ENCODE measurements around the gene SHISA6. TPM values are rescaled to one million over a fixed set of nuclear protein-coding genes. Genes with fewer than 3 reads are reported as not detected.

SHISA6 gene
- total and polyA plus RNA-seq, 4 donors = not detected

- 71% methylated on average over 5 of the region's 5 CpGs for WGBS
These were observed 112.6 kb downstream of the SHISA6 start for GRCh38 chr17:11353601-11354000.

DNA sequence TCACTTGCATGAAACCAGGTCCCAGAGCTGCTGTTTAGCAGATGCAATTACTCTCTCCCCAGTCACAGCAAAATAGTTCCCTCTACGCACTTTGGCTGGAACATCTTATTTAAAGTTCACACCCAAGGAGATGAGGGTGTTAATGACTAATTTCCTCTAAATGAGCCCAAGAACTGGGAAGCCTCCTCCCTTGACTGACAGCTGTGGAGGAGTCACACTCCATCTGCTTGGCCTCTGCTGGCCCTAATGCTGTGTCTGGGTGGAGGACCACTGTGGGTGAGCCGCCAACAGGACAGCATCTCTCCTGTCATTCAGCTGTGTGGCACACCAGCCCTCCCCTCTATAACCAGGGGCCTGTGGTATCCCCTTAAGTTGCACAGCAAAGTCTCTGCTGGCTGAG is 115.4 kb downstream of the SHISA6 start:
- H3K9me3 ChIP-seq (ENCODE audit: control insufficient read depth in 4 of 4, low read length in 3 of 4) = peaks cover 0 to 3% (median 0%) of the 10 kb centered on the region in 4 donors
- H3K4me1 ChIP-seq (ENCODE audit: control insufficient read depth in 4 of 4, insufficient read depth in 4 of 4, low read length in 3 of 4) = no peaks in the 10 kb centered on the region
- no peak overlapping the region for H3K27ac ChIP-seq (ENCODE audit: low read depth in 1 of 2, low read length in 2 of 2)
- no peak overlapping the region for H3K4me3 ChIP-seq (ENCODE audit: low read depth in 1 of 3, low read length in 3 of 3)
- no peaks in the 10 kb centered on the region for H3K36me3 ChIP-seq (ENCODE audit: control insufficient read depth in 4 of 4, insufficient read depth in 3 of 4, low read depth in 1 of 4, low read length in 3 of 4)
- DNase-seq (ENCODE audit: low spot score) = no peak
- TF ChIP-seq HNF4A (conservative IDR thresholded peaks at IDR 0.05) (no peak), FOXA2 (IDR thresholded peaks at IDR 0.05) (no peak), JUND (IDR thresholded peaks at IDR 0.05) (no peak), FOXA1 (IDR thresholded peaks at IDR 0.05) (no peak), TAF1 (conservative IDR thresholded peaks at IDR 0.05) (no peak), REST (IDR thresholded peaks at IDR 0.05) (no peak), RAD21 (IDR thresholded peaks at IDR 0.05) (no peak), GABPA (IDR thresholded peaks at IDR 0.05 in 1 of 2, conservative IDR thresholded peaks at IDR 0.05 in 1 of 2) (no peak), HNF4G (IDR thresholded peaks at IDR 0.05) (no peak), CTCF (IDR thresholded peaks at IDR 0.05; ENCODE audit: low read depth, low read length, missing input control) (no peak)
- TF ChIP-seq, protein P1, sequence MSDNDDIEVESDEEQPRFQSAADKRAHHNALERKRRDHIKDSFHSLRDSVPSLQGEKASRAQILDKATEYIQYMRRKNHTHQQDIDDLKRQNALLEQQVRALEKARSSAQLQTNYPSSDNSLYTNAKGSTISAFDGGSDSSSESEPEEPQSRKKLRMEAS (IDR thresholded peaks at IDR 0.05) = no peak
- TF ChIP-seq, protein P2, sequence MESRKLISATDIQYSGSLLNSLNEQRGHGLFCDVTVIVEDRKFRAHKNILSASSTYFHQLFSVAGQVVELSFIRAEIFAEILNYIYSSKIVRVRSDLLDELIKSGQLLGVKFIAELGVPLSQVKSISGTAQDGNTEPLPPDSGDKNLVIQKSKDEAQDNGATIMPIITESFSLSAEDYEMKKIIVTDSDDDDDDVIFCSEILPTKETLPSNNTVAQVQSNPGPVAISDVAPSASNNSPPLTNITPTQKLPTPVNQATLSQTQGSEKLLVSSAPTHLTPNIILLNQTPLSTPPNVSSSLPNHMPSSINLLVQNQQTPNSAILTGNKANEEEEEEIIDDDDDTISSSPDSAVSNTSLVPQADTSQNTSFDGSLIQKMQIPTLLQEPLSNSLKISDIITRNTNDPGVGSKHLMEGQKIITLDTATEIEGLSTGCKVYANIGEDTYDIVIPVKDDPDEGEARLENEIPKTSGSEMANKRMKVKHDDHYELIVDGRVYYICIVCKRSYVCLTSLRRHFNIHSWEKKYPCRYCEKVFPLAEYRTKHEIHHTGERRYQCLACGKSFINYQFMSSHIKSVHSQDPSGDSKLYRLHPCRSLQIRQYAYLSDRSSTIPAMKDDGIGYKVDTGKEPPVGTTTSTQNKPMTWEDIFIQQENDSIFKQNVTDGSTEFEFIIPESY (IDR thresholded peaks at IDR 0.05) = no peak
- peaks cover 0 to 2% (median 0%) of the 10 kb centered on the region in 4 donors for H3K27me3 ChIP-seq (ENCODE audit: control insufficient read depth in 4 of 4, insufficient read depth in 4 of 4, low read length in 3 of 4)
- H3K9ac ChIP-seq (ENCODE audit: low read depth in 1 of 2, low read length in 2 of 2) = no peak overlapping the region
- WGBS = 88% methylated on average over 2 of the region's 2 CpGs

More at GRCh38 chr17:11353601-11354000, 112.6 kb downstream of the SHISA6 start:
- Histone ChIP-seq H3K4me3 (ENCODE audit: low read depth in 1 of 3, low read length in 3 of 3) (no peak overlapping the region), H3K9me3 (ENCODE audit: control insufficient read depth in 4 of 4, low read length in 3 of 4) (peaks cover 0 to 3% (median 0%) of the 10 kb centered on the region in 4 donors), H3K27ac (ENCODE audit: low read depth in 1 of 2, low read length in 2 of 2) (no peak overlapping the region), H3K9ac (ENCODE audit: low read depth in 1 of 2, low read length in 2 of 2) (no peak overlapping the region), H3K36me3 (ENCODE audit: control insufficient read depth in 4 of 4, insufficient read depth in 3 of 4, low read depth in 1 of 4, low read length in 3 of 4) (no peaks in the 10 kb centered on the region), H3K4me1 (ENCODE audit: control insufficient read depth in 4 of 4, insufficient read depth in 4 of 4, low read length in 3 of 4) (no peaks in the 10 kb centered on the region), H3K27me3 (ENCODE audit: control insufficient read depth in 4 of 4, insufficient read depth in 4 of 4, low read length in 3 of 4) (peaks cover 0 to 2% (median 0%) of the 10 kb centered on the region in 4 donors)
- DNase-seq (ENCODE audit: low spot score) = no peak
- TF ChIP-seq EGR1 (IDR thresholded peaks at IDR 0.05; ENCODE audit: low read depth in 2 of 2) = no peak
- TF ChIP-seq RXRA (IDR thresholded peaks at IDR 0.05) = no peak
- TF ChIP-seq, protein P1 (IDR thresholded peaks at IDR 0.05) = no peak
- no peak for TF ChIP-seq TAF1 (conservative IDR thresholded peaks at IDR 0.05)
- no peak for TF ChIP-seq FOXA1 (IDR thresholded peaks at IDR 0.05)
- no peak for TF ChIP-seq HNF4G (IDR thresholded peaks at IDR 0.05)
- TF ChIP-seq YY1 (IDR thresholded peaks at IDR 0.05) = no peak
- no peak for TF ChIP-seq REST (IDR thresholded peaks at IDR 0.05)

Measured in liver (tissue), 9 donors.